Measurements from ENCODE around the gene PSMG2.

Gene PSMG2

DNA sequence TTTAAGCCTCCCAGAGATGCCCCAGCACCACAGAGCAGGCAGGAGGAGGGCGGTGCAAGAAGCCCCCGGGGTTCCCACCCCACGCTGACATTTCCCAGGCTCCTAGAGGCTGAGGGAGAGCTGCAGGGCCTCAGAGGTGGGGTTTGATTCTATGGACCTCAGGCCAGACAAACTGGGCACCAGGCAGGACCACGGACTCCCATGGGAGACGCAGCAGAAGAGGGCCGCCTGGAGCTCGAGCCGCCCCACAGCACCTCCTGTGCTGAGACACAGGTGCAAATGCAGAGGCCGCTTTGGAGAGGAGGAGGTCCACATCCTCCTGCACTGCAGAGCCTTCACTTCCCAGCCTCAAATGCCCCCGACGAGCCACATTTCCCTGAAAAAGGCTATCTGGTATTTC, 62.7 kb downstream of the PSMG2 start:
- DNase-seq (ENCODE audit: low read depth) = no peak

DNA sequence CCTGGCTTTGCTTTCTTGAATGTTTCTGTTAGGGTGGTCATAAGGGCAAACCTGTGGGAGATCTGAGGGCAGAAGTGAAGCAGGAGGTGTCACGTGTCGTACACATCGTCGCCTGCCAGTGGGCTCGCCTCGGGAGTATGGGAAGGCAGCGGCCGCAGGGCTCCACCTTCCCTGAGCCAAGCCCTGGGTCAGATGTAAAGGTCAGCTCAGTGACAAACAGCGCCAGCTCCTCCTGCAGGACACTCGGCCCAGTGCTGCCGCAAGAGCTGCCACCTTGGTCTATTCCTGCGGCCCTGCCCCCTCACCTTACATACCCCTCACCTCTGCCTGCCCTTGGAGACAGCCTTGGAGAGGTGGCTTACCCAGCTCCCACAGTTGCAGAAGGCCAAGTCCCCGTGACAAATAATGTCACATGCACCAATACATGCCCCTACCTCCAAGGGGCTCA, 64.2 kb downstream of the PSMG2 start:
- no peak for DNase-seq (ENCODE audit: low read depth)

DNA sequence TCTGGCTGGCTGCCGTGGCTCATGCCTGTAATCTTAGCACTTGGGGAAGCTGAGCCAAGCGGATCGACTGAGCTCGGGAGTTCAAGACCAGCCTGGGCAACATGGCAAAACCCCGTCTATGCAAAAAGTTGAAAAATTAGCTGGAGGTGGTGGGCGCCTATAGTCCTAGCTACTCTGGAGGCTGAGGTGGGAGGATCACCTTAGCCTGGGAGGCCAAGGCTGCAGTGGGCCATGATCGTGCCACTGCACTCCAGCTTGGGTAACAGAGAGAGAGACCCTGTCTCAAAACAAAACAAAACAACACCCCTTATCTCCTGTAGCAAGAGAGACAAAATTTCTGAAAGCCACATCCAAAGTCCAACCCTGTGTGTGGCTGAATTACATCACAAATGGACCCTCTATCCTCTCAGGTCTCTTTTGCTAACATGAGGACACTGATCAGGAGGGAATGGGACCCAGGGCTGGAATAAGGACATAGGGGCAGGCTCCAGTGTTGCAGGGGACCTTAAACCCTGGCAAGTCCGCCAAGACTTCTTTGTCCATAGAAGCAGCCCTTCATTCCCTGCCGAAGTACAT, 64.8 kb downstream of the PSMG2 start:
- DNase-seq (ENCODE audit: low read depth) = no peak

DNA sequence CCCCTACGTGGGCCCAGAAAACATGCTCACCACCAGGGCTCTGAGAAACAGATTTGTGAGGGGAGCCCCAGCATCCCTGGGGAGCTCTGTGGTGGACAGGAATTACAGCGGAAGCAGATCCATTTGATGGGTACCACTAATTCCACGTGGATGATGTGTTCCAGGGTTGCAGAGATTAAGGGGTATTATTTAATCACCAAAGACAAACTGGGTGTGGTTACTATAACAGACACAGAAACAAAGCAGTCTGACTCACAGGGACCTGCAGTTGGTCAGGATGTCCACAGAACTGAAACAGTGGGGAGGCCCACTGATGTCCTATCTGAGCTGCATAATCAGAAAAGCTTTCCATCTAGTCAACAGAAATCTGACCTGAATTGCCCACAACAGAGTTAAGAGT, 65.8 kb downstream of the PSMG2 start:
- no peak for DNase-seq (ENCODE audit: low read depth)

DNA sequence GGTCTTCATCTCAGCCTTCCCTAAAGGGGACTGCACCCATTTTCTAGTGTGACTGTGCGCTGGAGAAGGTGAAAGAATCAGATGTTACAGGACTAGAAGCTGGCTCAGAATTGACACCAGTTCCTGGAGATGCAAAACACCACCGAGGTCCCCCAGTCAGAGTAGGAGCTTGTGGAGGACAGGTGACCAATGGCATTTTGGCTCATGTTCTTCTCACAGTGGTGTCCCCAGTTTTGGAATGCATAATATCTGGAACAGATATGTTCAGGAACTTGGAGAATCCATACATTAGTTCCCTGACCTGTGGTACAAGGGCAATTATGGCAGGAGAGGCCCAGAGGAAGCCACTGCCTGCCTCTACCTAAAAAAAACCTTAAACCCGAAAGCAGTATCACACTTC, 66.3 kb downstream of the PSMG2 start:
- DNase-seq (ENCODE audit: low read depth) = no peak

DNA sequence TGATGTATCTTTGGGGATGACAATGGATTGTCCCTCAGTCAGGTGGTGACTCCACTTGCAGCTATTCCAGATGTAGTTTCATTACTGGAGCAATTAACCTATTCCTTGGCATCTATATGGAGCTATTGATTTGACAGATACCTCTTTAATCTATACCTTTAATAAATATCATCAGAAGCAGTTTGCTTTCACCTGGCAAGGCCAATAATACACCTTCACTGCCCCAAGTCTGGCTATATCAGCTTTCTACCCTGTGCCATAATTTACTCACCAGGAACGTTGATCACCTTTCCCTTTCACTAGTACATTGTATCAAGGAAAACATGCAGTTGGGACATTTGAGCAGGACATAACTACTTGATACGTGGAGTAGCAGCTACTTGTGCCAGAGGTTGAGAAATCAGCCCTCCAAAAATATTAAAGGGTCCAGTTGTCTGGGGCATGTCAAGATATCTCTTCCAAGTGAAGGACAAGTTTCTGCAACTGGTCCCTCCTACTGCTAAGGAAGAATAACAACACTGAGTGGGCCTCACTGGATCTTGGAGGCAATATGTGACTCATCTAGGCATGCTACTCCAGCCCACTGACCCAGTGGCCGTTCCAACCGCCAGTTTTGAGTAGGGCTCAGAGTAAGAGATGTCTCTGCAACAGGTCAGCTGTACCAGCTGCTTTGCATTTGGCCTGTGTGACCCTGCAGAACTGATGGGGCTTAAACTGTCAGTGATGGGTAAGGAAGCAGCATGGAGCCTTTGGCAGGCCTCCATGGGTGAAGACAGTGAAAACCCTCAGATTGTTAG, 67.0 kb downstream of the PSMG2 start:
- DNase-seq (ENCODE audit: low read depth) = no peak

DNA sequence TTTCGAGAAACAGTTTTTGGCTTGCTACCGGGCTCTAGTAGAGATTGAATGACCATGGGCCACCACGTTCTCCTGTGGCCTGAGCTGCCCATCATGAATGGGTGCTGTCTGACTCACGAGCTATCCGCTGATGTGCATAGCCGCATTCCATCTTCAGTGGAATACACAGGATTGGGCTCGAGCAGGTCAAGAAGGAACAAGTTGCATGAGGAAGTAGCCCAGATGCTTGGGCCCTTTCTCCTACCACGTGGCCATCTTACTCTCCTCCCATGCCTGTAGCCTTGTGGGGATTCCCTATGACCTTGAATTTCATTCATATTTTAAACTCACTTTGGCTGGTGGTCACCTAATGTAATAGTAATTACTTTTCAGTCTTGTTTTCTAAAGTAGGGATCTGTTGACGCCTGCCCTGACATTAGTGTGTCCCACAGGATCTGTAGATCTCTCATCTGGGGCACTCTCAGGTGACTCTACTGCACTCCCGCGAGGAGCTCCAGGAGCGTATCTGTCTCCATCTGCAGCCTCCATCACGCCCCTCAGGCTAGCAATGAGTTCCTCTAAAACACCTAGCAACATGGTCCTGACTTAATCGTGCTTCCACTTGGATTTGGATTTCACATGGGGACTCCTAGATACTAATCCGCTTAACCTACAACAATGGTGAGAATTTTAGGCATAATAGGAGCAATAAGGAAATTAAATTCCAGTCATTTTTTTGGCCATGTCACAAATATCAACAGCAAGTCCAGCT, 67.8 kb downstream of the PSMG2 start:
- DNase-seq (ENCODE audit: low read depth) = no peak

DNA sequence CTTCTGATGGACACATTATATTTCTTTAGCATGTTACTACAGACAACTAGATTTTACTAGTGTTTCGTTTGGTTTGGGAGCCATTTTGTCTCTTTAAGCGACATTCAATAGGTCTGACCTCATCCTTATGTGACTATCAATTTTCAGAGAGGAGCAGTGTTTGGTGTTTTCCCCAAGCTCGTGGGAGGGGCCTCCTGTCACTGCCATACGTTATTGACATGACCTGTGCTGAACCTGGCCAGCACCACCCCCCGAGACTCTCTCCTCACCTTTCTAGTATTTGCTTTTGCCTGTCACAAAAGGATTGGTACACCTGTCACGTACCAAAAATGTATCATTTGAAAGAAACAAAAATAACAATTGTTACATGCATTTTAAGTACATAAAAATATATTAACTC, 69.3 kb downstream of the PSMG2 start:
- no peak for DNase-seq (ENCODE audit: low read depth)

DNA sequence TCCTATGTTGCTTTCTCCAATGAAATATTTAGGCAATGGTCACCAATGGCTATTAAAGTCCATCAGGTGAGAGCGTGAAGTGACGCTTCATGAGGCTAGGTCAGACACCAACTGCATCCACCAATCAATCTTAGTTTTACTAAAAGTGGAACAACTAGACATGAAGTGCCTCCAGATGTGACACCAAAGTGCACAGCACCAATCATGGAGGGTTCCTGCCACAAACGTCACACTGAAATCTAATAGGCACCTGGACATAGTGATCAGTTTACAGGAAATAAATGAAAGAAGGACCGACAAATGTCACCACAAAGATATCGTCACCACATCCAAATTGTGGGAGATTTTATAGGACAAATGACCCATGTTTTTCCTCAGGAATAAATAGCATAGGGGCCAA, 70.5 kb downstream of the PSMG2 start:
- DNase-seq (ENCODE audit: low read depth) = no peak

DNA sequence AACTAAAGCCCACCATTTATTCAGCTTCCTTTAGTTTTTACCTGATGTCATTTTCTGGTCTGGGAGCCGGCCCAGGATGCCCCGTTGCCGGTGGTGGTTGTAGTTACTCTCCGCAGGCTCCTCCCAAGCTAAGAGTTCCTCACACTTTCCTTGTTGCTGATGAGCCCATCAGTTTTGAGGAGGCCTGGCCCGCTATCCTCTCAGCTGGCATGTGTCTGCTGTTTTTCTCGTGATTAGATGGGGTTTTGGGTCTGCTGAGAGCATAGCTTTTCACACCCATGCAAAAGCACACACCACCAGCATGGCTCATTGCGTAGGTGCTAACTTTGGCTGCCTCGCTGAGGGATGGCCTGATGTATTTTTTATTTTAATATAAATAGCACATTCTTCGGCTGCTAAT, 72.1 kb downstream of the PSMG2 start:
- DNase-seq (ENCODE audit: low read depth) = no peak

All from activated T-cell treated with anti-CD3 and anti-CD28 coated beads for 48 hours (primary cell).